CD14-positive monocyte (primary cell): Measurements from ENCODE around the gene SLC26A11. TPM values are rescaled to one million over a fixed set of nuclear protein-coding genes. Genes with fewer than 3 reads are reported as not detected.
A peak's percentile ranks its signal among the peaks of the same experiment; 100 is the strongest.

Source experiments
- DNase-seq, 3 donors: peaks; one replicate each; pipeline ENCODE4 v3.0.0-alpha.2; 2011 to 2022
- H2AFZ ChIP-seq: 2 replicates; pipeline ENCODE4 v1.6.0; 2012; ENCODE audit warnings: mild to moderate bottlenecking, low read depth, low read length, inconsistent platforms; ENCODE audit not compliant: insufficient read depth, poor library complexity, severe bottlenecking
- H3K27ac ChIP-seq, 2 donors: 1 replicate in 1 of 2; 2 replicates in 1 of 2; pipeline ENCODE4 v1.5.1; 2012 to 2013; ENCODE audit warnings: low read length in 2 of 2, control low read depth in 1 of 2, inconsistent platforms in 1 of 2, low read depth in 1 of 2, mild to moderate bottlenecking in 1 of 2
- H3K27me3 ChIP-seq, 2 donors: one replicate each; pipeline versions ENCODE4 v1.6.0 to v1.6.1; 2011 to 2013; ENCODE audit warnings: low read length in 2 of 2; ENCODE audit not compliant: control insufficient read depth in 2 of 2, insufficient read depth in 2 of 2
- H3K36me3 ChIP-seq, 2 donors: replicated peaks in 1 of 2; 1 replicate in 1 of 2; 2 replicates in 1 of 2; pipeline versions ENCODE4 v1.5.1 to v1.6.1; 2012 to 2013; ENCODE audit warnings: low read length in 2 of 2, control low read depth in 1 of 2, inconsistent platforms in 1 of 2, mild to moderate bottlenecking in 1 of 2; ENCODE audit not compliant: insufficient read depth in 2 of 2, control insufficient read depth in 1 of 2
- H3K4me1 ChIP-seq, 2 donors: 1 replicate in 1 of 2; 2 replicates in 1 of 2; pipeline versions ENCODE4 v1.5.1 to v1.6.1; 2012 to 2013; ENCODE audit warnings: low read length in 2 of 2, control low read depth in 1 of 2, inconsistent platforms in 1 of 2, mild to moderate bottlenecking in 1 of 2, moderate library complexity in 1 of 2; ENCODE audit not compliant: insufficient read depth in 2 of 2, control insufficient read depth in 1 of 2
- H3K4me2 ChIP-seq: replicated peaks from 2 replicates; pipeline ENCODE3; 2012; ENCODE audit warnings: low read length, moderate library complexity, mild to moderate bottlenecking; ENCODE audit not compliant: poor library complexity, severe bottlenecking; ENCODE audit errors: extremely low read depth
- H3K4me3 ChIP-seq, 3 experiments: fragments of 200-600 bp in 1 of 3; sonication (generic) in 1 of 3; replicated peaks in 1 of 3; 1 replicate in 2 of 3; 2 replicates in 1 of 3; pipeline ENCODE4 v1.5.1; 2011 to 2013; ENCODE audit warnings: low read length in 3 of 3, mild to moderate bottlenecking in 3 of 3, control low read depth in 2 of 3, low read depth in 2 of 3, inconsistent platforms in 1 of 3, moderate library complexity in 1 of 3
- H3K79me2 ChIP-seq: 2 replicates; pipeline ENCODE4 v1.6.0; 2012; ENCODE audit warnings: mild to moderate bottlenecking, control low read depth, inconsistent platforms, low read length, moderate library complexity; ENCODE audit not compliant: insufficient read depth
- H3K9ac ChIP-seq: 2 replicates; pipeline ENCODE4 v1.6.0; 2017; ENCODE audit warnings: low read length, mild to moderate bottlenecking; ENCODE audit not compliant: insufficient read depth, poor library complexity, severe bottlenecking
- H3K9me3 ChIP-seq, 2 donors: replicated peaks in 1 of 2; 1 replicate in 1 of 2; 2 replicates in 1 of 2; pipeline versions ENCODE4 v1.5.1 to v1.6.1; 2012 to 2013; ENCODE audit warnings: low read length in 2 of 2, control low read depth in 1 of 2; ENCODE audit not compliant: control insufficient read depth in 1 of 2, insufficient read depth in 1 of 2
- H4K20me1 ChIP-seq: 2 replicates; pipeline ENCODE4 v1.6.0; 2012; ENCODE audit warnings: mild to moderate bottlenecking, low read length, control low read depth, moderate library complexity; ENCODE audit not compliant: insufficient read depth
- H3K27ac Mint-ChIP-seq, 7 donors: one replicate each; pipeline ENCODE4 v1.8.0; 2020; ENCODE audit warnings: mild to moderate bottlenecking in 7 of 7, mixed read lengths in 7 of 7, moderate library complexity in 6 of 7, inconsistent platforms in 2 of 7
- H3K27me3 Mint-ChIP-seq, 3 donors: one replicate each; pipeline ENCODE4 v1.8.0; 2021 to 2022; ENCODE audit warnings: low read depth in 3 of 3, mild to moderate bottlenecking in 3 of 3, mixed read lengths in 3 of 3, moderate library complexity in 3 of 3, inconsistent platforms in 1 of 3
- H3K36me3 Mint-ChIP-seq, 2 donors: one replicate each; pipeline ENCODE4 v1.8.0; 2020; ENCODE audit warnings: mixed read lengths in 2 of 2, inconsistent platforms in 1 of 2, mild to moderate bottlenecking in 1 of 2
- H3K4me1 Mint-ChIP-seq: one replicate; pipeline ENCODE4 v1.8.0; 2020; ENCODE audit warnings: mild to moderate bottlenecking, mixed read lengths
- H3K4me3 Mint-ChIP-seq, 2 donors: one replicate each; pipeline ENCODE4 v1.8.0; 2020; ENCODE audit warnings: mild to moderate bottlenecking in 2 of 2, mixed read lengths in 2 of 2, moderate library complexity in 1 of 2
- H3K9me3 Mint-ChIP-seq, 7 donors: one replicate each; pipeline ENCODE4 v1.8.0; 2020 to 2022; ENCODE audit warnings: mixed read lengths in 7 of 7, mild to moderate bottlenecking in 6 of 7, moderate library complexity in 6 of 7, inconsistent platforms in 2 of 7
- CTCF ChIP-seq: fragments of 200-600 bp; IDR thresholded peaks from one replicate; pipeline ENCODE4 v1.8.0; 2022; ENCODE audit warnings: antibody characterized with exemption, mild to moderate bottlenecking
- WGBS: methylation state at CpG from one replicate; pipeline ENCODE4 v1.1.5; 2013; ENCODE audit warnings: missing lambda C conversion rate; ENCODE audit not compliant: insufficient coverage; 5-methylcytosine and 5-hydroxymethylcytosine counted together
- intact Hi-C, 2 donors: fragments of 100-400 bp; cut with micrococcal nuclease; formaldehyde crosslinking; loops; one replicate each; pipeline versions ENCODE4 v1.15.0 to v1.15.1; 2023
- polyA plus RNA-seq, 3 donors: library from polyadenylated mRNA; depleted of rRNA in 1 of 3; unstranded in 2 of 3; stranded (reverse) in 1 of 3; fragments of 300-500 nt in 2 of 3; fragments of >200 nt in 1 of 3; fragmentation: Illumina TruSeq in 2 of 3; gene quantifications; 1 replicate in 2 of 3; 2 replicates in 1 of 3; pipeline ENCODE4 v1.2.3, GENCODE V29; 2012 to 2021

Gene SLC26A11
- polyA plus RNA-seq, 3 donors = 1.8 to 29.7 (median 2.6) TPM

DNA sequence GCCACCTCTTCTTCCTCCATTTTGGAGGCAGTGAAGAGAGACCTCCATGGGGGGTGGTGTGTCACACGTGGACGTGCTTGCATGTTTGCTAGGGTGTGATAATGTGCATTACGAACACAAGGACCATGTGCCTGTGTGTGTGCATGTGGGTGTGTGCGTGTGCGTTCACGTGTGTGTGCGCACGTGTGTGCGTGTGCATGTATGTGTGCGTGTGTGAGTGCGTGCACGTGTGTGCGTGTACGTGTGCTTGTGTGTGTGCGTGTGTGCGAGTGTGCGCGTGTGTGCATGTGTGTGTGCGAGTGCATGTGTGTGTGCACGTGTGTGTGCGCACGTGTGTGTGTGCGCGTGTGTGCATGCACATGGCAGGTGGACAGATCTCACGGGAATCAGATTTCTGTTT is 69.9 kb downstream of the SLC26A11 start:
- no peak for TF ChIP-seq CTCF
- Histone ChIP-seq H3K4me3 (no peak overlapping the region), H3K27ac (peak overlapping the region in 1 of 2 donors; percentile 61), H3K27me3 (no peaks in the 10 kb centered on the region), H3K79me2 (no peaks in the 10 kb centered on the region), H3K4me1 (peaks cover 13 to 23% of the 10 kb centered on the region in 2 donors), H3K9ac (no peak overlapping the region), H3K4me2 (no peak overlapping the region), H3K36me3 (peaks cover 82 to 94% of the 10 kb centered on the region in 2 donors), H3K9me3 (no peaks in the 10 kb centered on the region), H2AFZ (no peak overlapping the region), H4K20me1 (peaks cover 99% of the 10 kb centered on the region)
- peaks cover 0 to 2% (median 0%) of the 10 kb centered on the region in 3 donors for H3K27me3 Mint-ChIP-seq
- peaks cover 22% of the 10 kb centered on the region for H3K4me1 Mint-ChIP-seq
- peaks cover 0 to 2% (median 0%) of the 10 kb centered on the region in 7 donors for H3K9me3 Mint-ChIP-seq
- whole genome bisulfite sequencing = 96% methylated on average over 24 of the region's 25 CpGs
- peak overlapping the region in 2 of 7 donors; percentile 15 to 48 for H3K27ac Mint-ChIP-seq
- intact Hi-C loops = no loop called here
- peaks cover 69 to 91% of the 10 kb centered on the region in 2 donors for H3K36me3 Mint-ChIP-seq
- no peak overlapping the region for H3K4me3 Mint-ChIP-seq
- DNase-seq = no peak

- 100% methylated on average over 1 of the region's 6 CpGs for WGBS
- no peak for TF ChIP-seq CTCF
- peaks cover 0 to 2% (median 0%) of the 10 kb centered on the region in 7 donors for H3K9me3 Mint-ChIP-seq
- Histone ChIP-seq H2AFZ (no peak overlapping the region), H3K9me3 (no peaks in the 10 kb centered on the region), H3K79me2 (no peaks in the 10 kb centered on the region), H3K27me3 (no peaks in the 10 kb centered on the region), H3K4me3 (no peak overlapping the region), H3K36me3 (peaks cover 89 to 100% of the 10 kb centered on the region in 2 donors), H3K4me2 (no peak overlapping the region), H3K9ac (no peak overlapping the region), H3K4me1 (peaks cover 13 to 17% of the 10 kb centered on the region in 2 donors), H3K27ac (no peak overlapping the region), H4K20me1 (peaks cover 99% of the 10 kb centered on the region)
- intact Hi-C loops = no loop called here
- peaks cover 20% of the 10 kb centered on the region for H3K4me1 Mint-ChIP-seq
- H3K4me3 Mint-ChIP-seq = no peak overlapping the region
- peaks cover 77 to 96% of the 10 kb centered on the region in 2 donors for H3K36me3 Mint-ChIP-seq
- peaks cover 0 to 2% (median 0%) of the 10 kb centered on the region in 3 donors for H3K27me3 Mint-ChIP-seq
- no peak for DNase-seq
- no peak overlapping the region for H3K27ac Mint-ChIP-seq
These were observed 71.0 kb downstream of the SLC26A11 start for GRCh38 chr17:80291260-80291659.
